ENCODE results near the gene KLHL29. TPM values are rescaled to one million over a fixed set of nuclear protein-coding genes. Genes with fewer than 3 reads are reported as not detected.

The KLHL29 gene
- total RNA-seq, 4 donors from 2014 or later: 7.6 to 15.3 (median 8.4) TPM

DNA sequence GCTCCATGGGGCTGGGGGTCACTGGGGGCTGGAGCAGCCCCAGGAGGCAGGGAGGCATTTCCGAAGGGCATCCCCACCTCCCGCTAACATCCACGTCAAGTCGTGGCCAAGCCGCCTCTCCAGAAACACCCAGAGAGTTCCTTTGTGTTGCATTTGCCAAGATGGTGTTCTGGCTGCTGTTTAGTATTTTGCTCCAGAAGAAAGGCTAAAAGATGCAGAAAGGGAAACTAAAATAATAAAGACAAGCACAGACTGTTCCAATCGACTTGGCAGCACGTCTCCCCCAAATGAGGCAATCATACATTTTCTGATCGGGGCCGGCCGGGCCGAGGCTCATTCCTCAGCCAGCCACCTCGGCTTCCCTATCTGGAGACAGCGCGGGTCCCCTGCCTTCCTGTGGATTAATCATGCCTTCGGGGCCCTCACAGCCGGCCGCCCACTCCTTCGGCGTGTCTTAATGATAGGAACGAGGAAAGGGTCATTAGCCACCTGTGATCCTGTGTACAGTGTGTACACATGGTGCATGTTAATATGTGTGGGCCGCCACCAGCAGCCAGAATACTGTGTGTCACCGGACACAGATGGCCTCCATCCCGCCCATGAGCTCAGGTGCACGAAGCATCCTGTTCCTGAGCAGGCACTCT lies 169.2 kb downstream of the KLHL29 start:
- TF ChIP-seq, protein P1, sequence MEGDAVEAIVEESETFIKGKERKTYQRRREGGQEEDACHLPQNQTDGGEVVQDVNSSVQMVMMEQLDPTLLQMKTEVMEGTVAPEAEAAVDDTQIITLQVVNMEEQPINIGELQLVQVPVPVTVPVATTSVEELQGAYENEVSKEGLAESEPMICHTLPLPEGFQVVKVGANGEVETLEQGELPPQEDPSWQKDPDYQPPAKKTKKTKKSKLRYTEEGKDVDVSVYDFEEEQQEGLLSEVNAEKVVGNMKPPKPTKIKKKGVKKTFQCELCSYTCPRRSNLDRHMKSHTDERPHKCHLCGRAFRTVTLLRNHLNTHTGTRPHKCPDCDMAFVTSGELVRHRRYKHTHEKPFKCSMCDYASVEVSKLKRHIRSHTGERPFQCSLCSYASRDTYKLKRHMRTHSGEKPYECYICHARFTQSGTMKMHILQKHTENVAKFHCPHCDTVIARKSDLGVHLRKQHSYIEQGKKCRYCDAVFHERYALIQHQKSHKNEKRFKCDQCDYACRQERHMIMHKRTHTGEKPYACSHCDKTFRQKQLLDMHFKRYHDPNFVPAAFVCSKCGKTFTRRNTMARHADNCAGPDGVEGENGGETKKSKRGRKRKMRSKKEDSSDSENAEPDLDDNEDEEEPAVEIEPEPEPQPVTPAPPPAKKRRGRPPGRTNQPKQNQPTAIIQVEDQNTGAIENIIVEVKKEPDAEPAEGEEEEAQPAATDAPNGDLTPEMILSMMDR (IDR thresholded peaks at IDR 0.05; ENCODE audit: low read depth): no peak

DNA sequence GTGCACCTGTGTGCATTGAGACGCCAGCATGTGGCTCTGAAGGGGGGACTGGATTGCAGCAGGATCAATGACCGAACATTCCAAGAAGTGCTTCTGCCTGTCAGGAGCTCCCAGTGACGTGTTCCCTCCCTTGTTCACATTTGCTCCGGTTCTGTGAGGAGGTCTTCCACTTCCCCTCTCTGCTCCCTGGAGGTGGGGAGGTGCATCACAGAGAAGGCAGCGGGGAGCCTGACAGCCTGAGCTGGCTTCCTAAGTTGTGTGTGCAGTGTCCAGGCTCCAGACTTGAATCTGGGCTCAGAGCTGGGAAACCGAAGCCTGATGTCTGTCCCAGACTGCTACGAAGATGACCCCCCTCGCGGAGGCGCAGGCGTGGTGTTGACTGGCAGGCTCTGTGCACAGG lies 171.0 kb downstream of the KLHL29 start:
- TF ChIP-seq, protein P1 (IDR thresholded peaks at IDR 0.05; ENCODE audit: low read depth): no peak

DNA sequence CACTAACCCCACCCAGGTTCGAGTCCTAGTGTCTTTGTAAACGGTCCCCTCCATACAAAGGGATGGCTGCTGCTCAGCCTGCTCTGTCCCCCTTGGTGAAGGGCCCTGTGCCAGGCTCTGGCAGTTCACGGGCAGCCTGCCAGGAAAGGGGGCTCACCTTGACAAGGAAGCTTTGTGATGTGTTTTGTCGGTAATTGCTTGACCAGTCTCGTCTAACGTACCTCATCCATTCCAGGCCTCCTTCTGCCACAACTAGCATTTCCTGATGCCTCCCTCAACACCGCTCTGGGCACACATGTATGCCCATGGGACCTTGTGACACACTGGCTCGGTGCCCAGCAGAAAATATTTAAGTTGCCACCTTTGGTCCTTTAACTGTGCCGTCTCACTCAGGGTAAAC lies 171.9 kb downstream of the KLHL29 start:
- TF ChIP-seq, protein P1 (IDR thresholded peaks at IDR 0.05; ENCODE audit: low read depth): no peak

DNA sequence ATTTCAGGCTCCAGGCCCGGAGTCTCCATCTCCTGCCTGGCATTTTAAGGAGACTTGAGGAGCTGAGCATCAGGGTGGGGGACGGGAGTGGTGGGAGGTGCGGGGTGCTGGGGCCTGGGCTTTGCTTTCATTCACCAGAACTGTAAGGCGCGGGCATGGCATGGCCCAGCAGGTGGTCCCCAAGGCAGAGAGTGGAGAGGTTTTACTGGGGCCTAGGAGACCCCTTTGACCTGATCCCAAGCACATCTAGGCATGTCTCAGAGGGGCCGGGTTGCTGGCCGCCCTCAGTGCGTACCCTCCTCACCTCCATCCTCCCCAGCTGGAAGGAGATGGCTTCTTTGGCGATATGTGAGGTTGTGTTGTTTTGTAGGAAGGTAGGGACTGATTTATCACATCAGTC lies 172.5 kb downstream of the KLHL29 start:
- TF ChIP-seq, protein P1 (IDR thresholded peaks at IDR 0.05; ENCODE audit: low read depth): no peak

DNA sequence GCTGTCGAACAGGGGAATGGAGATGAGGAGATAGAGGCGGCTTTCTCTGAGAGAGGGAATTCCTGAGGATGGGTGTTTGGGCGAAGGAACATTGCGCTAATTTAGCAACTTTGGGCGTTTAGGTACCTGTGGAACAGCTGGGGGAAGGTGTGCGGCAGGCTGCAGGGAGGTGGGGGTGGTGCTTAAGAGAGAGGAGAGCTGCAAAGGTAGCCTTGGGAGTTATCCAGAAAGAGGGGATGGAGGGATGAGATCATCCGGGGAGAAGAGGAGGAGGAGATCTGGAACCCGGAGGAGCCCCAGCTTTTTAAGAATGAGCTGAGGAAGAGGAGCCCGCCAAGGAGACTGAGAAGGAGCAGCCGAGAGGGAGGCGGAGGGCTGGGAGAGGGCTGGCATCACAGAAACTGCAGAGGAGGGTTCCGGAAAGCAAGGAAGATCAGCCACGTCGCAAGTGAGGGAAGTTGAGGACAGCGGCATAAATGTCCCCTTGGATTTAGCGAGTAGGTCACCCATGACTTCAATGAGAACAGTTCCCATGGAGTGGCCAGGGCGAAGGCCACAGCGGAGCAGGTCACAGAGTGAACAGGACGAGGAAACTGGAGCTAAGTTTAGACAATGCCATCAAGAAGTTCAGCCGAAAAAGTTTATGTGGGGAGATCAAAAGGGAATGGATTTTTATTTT lies 174.7 kb downstream of the KLHL29 start:
- TF ChIP-seq, protein P1 (IDR thresholded peaks at IDR 0.05; ENCODE audit: low read depth): no peak

DNA sequence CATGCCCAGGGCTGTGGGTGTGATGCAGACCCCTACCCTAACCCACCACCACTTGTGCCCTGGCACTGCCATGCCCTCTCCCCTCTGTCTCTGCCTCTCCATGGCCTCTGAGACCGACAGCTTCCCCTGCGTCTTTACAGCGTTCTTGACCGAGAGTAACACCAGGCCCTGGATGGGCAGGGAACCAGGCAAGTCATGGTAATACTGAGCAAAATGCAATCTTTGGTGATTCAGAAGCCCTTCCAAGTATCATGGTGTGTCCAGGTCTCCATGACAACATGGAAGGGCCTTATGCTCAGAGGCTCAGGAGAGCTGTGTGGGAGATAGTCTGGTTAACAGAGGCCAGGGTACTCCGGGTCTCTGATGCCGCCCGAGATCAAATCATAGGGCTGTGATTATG lies 176.1 kb downstream of the KLHL29 start:
- TF ChIP-seq, protein P1 (IDR thresholded peaks at IDR 0.05; ENCODE audit: low read depth): no peak

DNA sequence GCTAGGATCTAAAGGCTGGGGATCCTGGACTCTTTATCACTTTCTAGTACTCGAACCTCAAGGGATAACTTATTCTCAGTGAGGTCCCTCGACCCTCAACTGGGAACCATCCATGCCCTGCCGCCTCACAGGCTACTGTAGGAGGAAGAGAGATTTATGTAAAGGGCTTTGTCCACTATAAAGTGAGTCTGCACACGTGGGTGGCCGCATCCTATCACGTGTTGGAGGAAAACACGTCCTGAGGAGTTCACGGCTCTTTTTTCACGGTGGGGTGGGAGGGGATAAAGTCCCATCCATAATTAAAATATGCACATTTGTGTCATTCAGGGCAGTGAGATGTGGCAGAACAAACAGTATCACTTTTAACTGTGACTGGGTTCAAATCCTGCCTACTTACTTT lies 176.6 kb downstream of the KLHL29 start:
- TF ChIP-seq, protein P1 (IDR thresholded peaks at IDR 0.05; ENCODE audit: low read depth): no peak
